A673 (cell line): Measurements from ENCODE around the gene ZNF831. TPM values are rescaled to one million over a fixed set of nuclear protein-coding genes. Genes with fewer than 3 reads are reported as not detected.

Source experiments
- BruUV-seq: library from RNA; stranded (reverse); fragments of 400-500 nt; replicated peaks from 2 replicates; lab custom pipeline; 2021; lab: Mats Ljungman, UMichigan
- CTCF ChIA-PET: fragments of 300-600 bp; sonication (Branson Sonifier 250); formaldehyde crosslinking; loops from one replicate; lab custom pipeline; 2022; ENCODE audit warnings: antibody characterized with exemption; lab: Charles Lee
- POLR2A ChIA-PET: fragments of 300-600 bp; sonication (Branson Sonifier 250); formaldehyde crosslinking; loops from one replicate; lab custom pipeline; 2022; ENCODE audit warnings: antibody characterized with exemption; ENCODE audit not compliant: low non-redundant PET; lab: Charles Lee
- DNase-seq: peaks from one replicate; pipeline ENCODE4 v3.0.0-alpha.2; 2015; ENCODE audit warnings: low spot score
- H3K27ac ChIP-seq: fragments of 200-600 bp; sonication (generic); 2 replicates; pipeline ENCODE4 v1.5.1; 2016; ENCODE audit warnings: mixed run types, low read depth, mild to moderate bottlenecking, mixed read lengths, antibody characterized with exemption, low read length; ENCODE audit not compliant: poor library complexity, severe bottlenecking
- H3K27me3 ChIP-seq: fragments of 200-600 bp; sonication (generic); replicated peaks from 2 replicates; pipeline ENCODE4 v1.6.1; 2017; ENCODE audit warnings: mixed run types, low read depth, mild to moderate bottlenecking, mixed read lengths, antibody characterized with exemption, low read length; ENCODE audit not compliant: insufficient read depth, poor library complexity
- H3K36me3 ChIP-seq: fragments of 200-600 bp; sonication (generic); 2 replicates; pipeline ENCODE4 v1.6.1; 2016; ENCODE audit warnings: mixed run types, mild to moderate bottlenecking, mixed read lengths, antibody characterized with exemption, low read length; ENCODE audit not compliant: insufficient read depth, poor library complexity, severe bottlenecking
- H3K4me1 ChIP-seq: fragments of 200-600 bp; sonication (generic); 2 replicates; pipeline ENCODE4 v1.6.1; 2017; ENCODE audit warnings: mixed run types, mild to moderate bottlenecking, mixed read lengths, antibody characterized with exemption, low read length; ENCODE audit not compliant: insufficient read depth, poor library complexity, severe bottlenecking
- H3K4me3 ChIP-seq: fragments of 200-600 bp; sonication (generic); 2 replicates; pipeline ENCODE4 v1.5.1; 2016; ENCODE audit warnings: low read depth, mixed run types, mild to moderate bottlenecking, mixed read lengths, low read length; ENCODE audit not compliant: poor library complexity, severe bottlenecking
- H3K9me3 ChIP-seq: fragments of 200-600 bp; sonication (generic); 2 replicates; pipeline ENCODE4 v1.6.1; 2016; ENCODE audit warnings: mixed run types, low read depth, mild to moderate bottlenecking, mixed read lengths, antibody characterized with exemption, low read length; ENCODE audit not compliant: poor library complexity, severe bottlenecking
- CTCF ChIP-seq: fragments of 300-800, 200-600 bp; sonication (generic); conservative IDR thresholded peaks from 2 replicates; pipeline ENCODE4 v1.5.1; 2017; ENCODE audit warnings: low read depth, mild to moderate bottlenecking, antibody characterized with exemption, low read length, moderate library complexity, mixed read lengths
- EZH2 ChIP-seq: fragments of 200-600 bp; sonication (generic); IDR thresholded peaks from 2 replicates; pipeline ENCODE4 v1.6.1; 2017; ENCODE audit warnings: borderline replicate concordance, low read depth, mild to moderate bottlenecking, mixed read lengths, antibody characterized with exemption, low read length; ENCODE audit not compliant: poor library complexity, severe bottlenecking
- intact Hi-C: fragments of 100-400 bp; cut with micrococcal nuclease; formaldehyde crosslinking; loops from one replicate; pipeline ENCODE4 v1.10.0; 2022; ENCODE audit not compliant: unreplicated experiment
- total RNA-seq: library from RNA; stranded (reverse); gene quantifications from 2 replicates; pipeline ENCODE4 v1.2.3, GENCODE V29; 2021

ZNF831 gene
- total RNA-seq, 1 experiment from 2014 or later = not detected

GRCh38 chr20:59210186-59210585 lies 46.6 kb downstream of the ZNF831 start:
- TF ChIP-seq EZH2 (no peak), CTCF (no peak)
- intact Hi-C loops = no loop called here
- no TSS peak for BruUV-seq
- H3K27ac ChIP-seq = no peak overlapping the region
- no peaks in the 10 kb centered on the region for H3K9me3 ChIP-seq
- ChIA-PET CTCF (no interaction called here), POLR2A (no interaction called here)
- no peaks in the 10 kb centered on the region for H3K27me3 ChIP-seq
- H3K4me3 ChIP-seq = no peak overlapping the region
- no peak for DNase-seq
- H3K36me3 ChIP-seq = no peaks in the 10 kb centered on the region
- H3K4me1 ChIP-seq = no peaks in the 10 kb centered on the region

GRCh38 chr20:59211208-59211765 lies 47.7 kb downstream of the ZNF831 start:
- TF ChIP-seq CTCF (no peak), EZH2 (no peak)
- Histone ChIP-seq H3K36me3 (no peaks in the 10 kb centered on the region), H3K27me3 (no peaks in the 10 kb centered on the region), H3K4me3 (no peak overlapping the region), H3K27ac (no peak overlapping the region), H3K9me3 (no peaks in the 10 kb centered on the region), H3K4me1 (no peaks in the 10 kb centered on the region)
- ChIA-PET POLR2A (no interaction called here), CTCF (interaction anchor here (0.6 kb wide), 1 partner anchor 32 kb away, joined by 5 read pairs; no protein-coding TSS in a partner anchor)
- intact Hi-C loops = no loop called here
- no peak for DNase-seq
- no TSS peak for BruUV-seq

GRCh38 chr20:59214073-59214472 lies 50.5 kb downstream of the ZNF831 start:
- intact Hi-C loops = no loop called here
- no peak overlapping the region for H3K27ac ChIP-seq
- POLR2A ChIA-PET = no interaction called here
- CTCF ChIA-PET = no interaction called here
- no peak for DNase-seq
- no peaks in the 10 kb centered on the region for H3K9me3 ChIP-seq
- H3K4me3 ChIP-seq = no peak overlapping the region
- TF ChIP-seq CTCF (no peak), EZH2 (no peak)
- no peaks in the 10 kb centered on the region for H3K36me3 ChIP-seq
- peaks cover 4% of the 10 kb centered on the region for H3K27me3 ChIP-seq
- no TSS peak for BruUV-seq
- H3K4me1 ChIP-seq = no peaks in the 10 kb centered on the region
